IMR-90 (cell line): ENCODE measurements around the gene FBXL20. TPM values are rescaled to one million over a fixed set of nuclear protein-coding genes. Genes with fewer than 3 reads are reported as not detected.

Experiments
- ATAC-seq: fragments of 200-7000 bp; cut with Tn5 transposase; 2 replicates; pipeline ENCODE4 v1.9.1; 2020; ENCODE audit warnings: low read depth, mild to moderate bottlenecking, moderate library complexity
- BruUV-seq: library from RNA; stranded (reverse); fragments of 400-500 nt; replicated peaks from 2 replicates; lab custom pipeline; 2021; lab: Mats Ljungman, UMichigan
- CTCF ChIA-PET: fragments of 300-600 bp; formaldehyde crosslinking; extraction: SDS; loops from one replicate; lab custom pipeline; 2021; ENCODE audit warnings: antibody characterized with exemption; lab: Yijun Ruan, JAX
- POLR2A ChIA-PET: fragments of 300-600 bp; sonication (Branson Sonifier 250); formaldehyde crosslinking; loops from one replicate; lab custom pipeline; 2022; ENCODE audit warnings: antibody characterized with exemption; ENCODE audit not compliant: unreplicated experiment; lab: Charles Lee
- DNase-seq: peaks from one replicate; pipeline ENCODE4 v3.0.0; 2013
- H2AFZ ChIP-seq: replicated peaks from 2 replicates; pipeline ENCODE3; 2013; ENCODE audit warnings: low read length, mild to moderate bottlenecking; ENCODE audit not compliant: poor library complexity
- H2AK5ac ChIP-seq: 2 replicates; pipeline ENCODE4 v1.6.1; 2013; ENCODE audit warnings: low read depth, low read length, inconsistent platforms
- H2AK9ac ChIP-seq: replicated peaks from 2 replicates; pipeline ENCODE3; 2013; ENCODE audit warnings: mild to moderate bottlenecking, low read depth, low read length, moderate library complexity; ENCODE audit not compliant: poor library complexity
- H2BK120ac ChIP-seq: 2 replicates; pipeline ENCODE4 v1.6.1; 2013; ENCODE audit warnings: low read depth, low read length, inconsistent platforms
- H2BK15ac ChIP-seq: 3 replicates; pipeline ENCODE4 v1.6.1; 2013; ENCODE audit warnings: low read depth, low read length, inconsistent platforms
- H2BK20ac ChIP-seq: 2 replicates; pipeline ENCODE4 v1.6.1; 2013; ENCODE audit warnings: low read depth, mild to moderate bottlenecking, inconsistent platforms, low read length, moderate library complexity
- H2BK5ac ChIP-seq: 2 replicates; pipeline ENCODE4 v1.6.1; 2013; ENCODE audit warnings: mild to moderate bottlenecking, low read depth, low read length, inconsistent platforms; ENCODE audit not compliant: poor library complexity, severe bottlenecking
- H3K14ac ChIP-seq: replicated peaks from 2 replicates; pipeline ENCODE4 v1.6.1; 2013; ENCODE audit warnings: low read depth, low read length, inconsistent platforms
- H3K18ac ChIP-seq: 2 replicates; pipeline ENCODE4 v1.6.1; 2013; ENCODE audit warnings: low read depth, low read length, control low read depth
- H3K23ac ChIP-seq: 2 replicates; pipeline ENCODE4 v1.6.1; 2013; ENCODE audit warnings: low read depth, low read length, inconsistent platforms
- H3K27ac ChIP-seq: 2 replicates; pipeline ENCODE4 v1.5.1; 2013; ENCODE audit warnings: mild to moderate bottlenecking, control low read depth, low read length; ENCODE audit not compliant: insufficient read depth
- H3K27me3 ChIP-seq: 2 replicates; pipeline ENCODE4 v1.6.1; 2013; ENCODE audit warnings: low read length; ENCODE audit not compliant: control insufficient read depth, insufficient read depth
- H3K36me3 ChIP-seq: 2 replicates; pipeline ENCODE4 v1.6.1; 2013; ENCODE audit warnings: low read length, mixed read lengths; ENCODE audit not compliant: control insufficient read depth, insufficient read depth
- H3K4ac ChIP-seq: 2 replicates; pipeline ENCODE4 v1.6.1; 2013; ENCODE audit warnings: low read depth, low read length, inconsistent platforms
- H3K4me1 ChIP-seq: 2 replicates; pipeline ENCODE4 v1.6.1; 2013; ENCODE audit warnings: low read length, mixed read lengths; ENCODE audit not compliant: control insufficient read depth, insufficient read depth
- H3K4me2 ChIP-seq: 2 replicates; pipeline ENCODE4 v1.6.1; 2013; ENCODE audit warnings: low read depth, mild to moderate bottlenecking, control low read depth, low read length, moderate library complexity
- H3K4me3 ChIP-seq: 2 replicates; pipeline ENCODE4 v1.5.1; 2013; ENCODE audit warnings: low read depth, mild to moderate bottlenecking, control low read depth, low read length, moderate library complexity; ENCODE audit not compliant: insufficient read depth
- H3K56ac ChIP-seq: 2 replicates; pipeline ENCODE4 v1.6.1; 2013; ENCODE audit warnings: low read length, inconsistent platforms; ENCODE audit not compliant: insufficient read depth; ENCODE audit errors: extremely low read depth
- H3K79me1 ChIP-seq, 2 experiments: 2 replicates each; pipeline ENCODE4 v1.6.1; 2013; ENCODE audit warnings: low read length in 2 of 2, inconsistent platforms in 1 of 2, low read depth in 1 of 2
- H3K9ac ChIP-seq: 2 replicates; pipeline ENCODE4 v1.6.1; 2013; ENCODE audit warnings: low read depth, low read length, control low read depth
- H3K9me1 ChIP-seq: 2 replicates; pipeline ENCODE4 v1.6.1; 2013; ENCODE audit warnings: low read length, inconsistent platforms; ENCODE audit not compliant: insufficient read depth
- H3K9me3 ChIP-seq: 2 replicates; pipeline ENCODE4 v1.6.1; 2013; ENCODE audit warnings: low read length; ENCODE audit not compliant: control insufficient read depth, insufficient read depth
- H4K20me1 ChIP-seq: 2 replicates; pipeline ENCODE4 v1.6.1; 2013; ENCODE audit warnings: low read length, inconsistent platforms; ENCODE audit not compliant: insufficient read depth
- H4K5ac ChIP-seq: 2 replicates; pipeline ENCODE4 v1.6.1; 2013; ENCODE audit warnings: mild to moderate bottlenecking, low read depth, low read length, control low read depth
- H4K8ac ChIP-seq, 2 experiments: 2 replicates each; pipeline ENCODE4 v1.6.1; 2013; ENCODE audit warnings: low read depth in 2 of 2, low read length in 2 of 2, control low read depth in 1 of 2, inconsistent platforms in 1 of 2
- H4K91ac ChIP-seq: 2 replicates; pipeline ENCODE4 v1.6.1; 2013; ENCODE audit warnings: low read depth, low read length, inconsistent platforms; ENCODE audit not compliant: insufficient read depth
- BHLHE40 ChIP-seq: fragments of 150-350 bp; IDR thresholded peaks from 2 replicates; pipeline ENCODE4 v1.6.1; 2016; ENCODE audit warnings: mild to moderate bottlenecking, low read depth, low read length
- CEBPB ChIP-seq: IDR thresholded peaks from 2 replicates; pipeline ENCODE4 v1.6.1; 2012; ENCODE audit warnings: low read depth, low read length, improper control_type of control experiment
- CHD1 ChIP-seq: IDR thresholded peaks from 2 replicates; pipeline ENCODE4 v1.6.1; 2012; ENCODE audit warnings: low read depth, low read length, improper control_type of control experiment
- FOS ChIP-seq: fragments of 150-350 bp; IDR thresholded peaks from 2 replicates; pipeline ENCODE4 v1.6.1; 2016; ENCODE audit warnings: low read depth, low read length
- MAFK ChIP-seq: IDR thresholded peaks from 2 replicates; pipeline ENCODE4 v1.6.1; 2012; ENCODE audit warnings: low read depth, low read length, improper control_type of control experiment
- MAZ ChIP-seq: IDR thresholded peaks from 2 replicates; pipeline ENCODE4 v1.6.1; 2012; ENCODE audit warnings: low read depth, mild to moderate bottlenecking, low read length, improper control_type of control experiment, moderate library complexity, borderline replicate concordance
- MXI1 ChIP-seq: IDR thresholded peaks from 2 replicates; pipeline ENCODE4 v1.6.1; 2012; ENCODE audit warnings: low read depth, mild to moderate bottlenecking, low read length, moderate library complexity, borderline replicate concordance
- NFE2L2 ChIP-seq: fragments of 150-350 bp; IDR thresholded peaks from 2 replicates; pipeline ENCODE4 v1.6.1; 2016; ENCODE audit warnings: low read depth, mild to moderate bottlenecking, low read length
- POLR2A ChIP-seq: IDR thresholded peaks from 2 replicates; pipeline ENCODE4 v1.6.1; 2012; ENCODE audit warnings: mild to moderate bottlenecking, low read depth, low read length
- RAD21 ChIP-seq: IDR thresholded peaks from 2 replicates; pipeline ENCODE4 v1.6.1; 2012; ENCODE audit warnings: low read length, improper control_type of control experiment
- RCOR1 ChIP-seq: IDR thresholded peaks from 2 replicates; pipeline ENCODE4 v1.6.1; 2012; ENCODE audit warnings: mild to moderate bottlenecking, low read length, improper control_type of control experiment; ENCODE audit not compliant: insufficient replicate concordance
- RFX5 ChIP-seq: IDR thresholded peaks from 2 replicates; pipeline ENCODE4 v1.8.0; 2012; ENCODE audit warnings: low read depth, mild to moderate bottlenecking, low read length, moderate library complexity
- SMC3 ChIP-seq: fragments of 150-350 bp; IDR thresholded peaks from 2 replicates; pipeline ENCODE4 v1.6.1; 2016; ENCODE audit warnings: low read depth, mild to moderate bottlenecking, antibody characterized with exemption, low read length, moderate library complexity
- WGBS, 2 experiments: methylation state at CpG; one replicate each; pipeline versions ENCODE4 v1.1.5 to v1.1.7; 2013; ENCODE audit warnings: missing lambda C conversion rate in 2 of 2; ENCODE audit not compliant: insufficient read length in 1 of 2; ENCODE audit errors: extremely low coverage in 2 of 2; 5-methylcytosine and 5-hydroxymethylcytosine counted together
- dilution Hi-C: fragments of 300-500 bp; cut with HindIII; formaldehyde crosslinking; loops from one replicate; pipeline ENCODE4 v1.14.3; 2018; ENCODE audit warnings: low sequenced_read_pairs; ENCODE audit not compliant: unreplicated experiment
- in situ Hi-C: fragments of 300-500 bp; cut with MboI; formaldehyde crosslinking; loops from 3 replicates; pipeline ENCODE4 v1.14.3; 2019; ENCODE audit warnings: low sequenced_read_pairs, inconsistent platforms, mixed read lengths
- intact Hi-C: fragments of 100-400 bp; cut with micrococcal nuclease; formaldehyde crosslinking; loops from 2 replicates; pipeline ENCODE4 v1.10.0; 2022
- polyA plus RNA-seq, 3 experiments: library from polyadenylated mRNA; depleted of rRNA; stranded (reverse); fragments of >200 nt; gene quantifications; 2 replicates each; pipeline ENCODE4 v1.2.3, GENCODE V29; 2012; ENCODE audit warnings: low replicate concordance in 1 of 3
- total RNA-seq: library from RNA; depleted of rRNA; stranded (reverse); fragments of >200 nt; gene quantifications from 2 replicates; pipeline ENCODE4 v1.2.3, GENCODE V29; 2012
- TF ChIP-seq, protein P1 (sequence below): fragments of 150-350 bp; IDR thresholded peaks from 2 replicates; pipeline ENCODE4 v1.6.1; 2017; ENCODE audit warnings: mild to moderate bottlenecking, antibody characterized with exemption, low read length, low read depth
- TF ChIP-seq, protein P2 (sequence below): fragments of 150-350 bp; IDR thresholded peaks from 2 replicates; pipeline ENCODE4 v1.6.1; 2016; ENCODE audit warnings: low read depth, mild to moderate bottlenecking, low read length, moderate library complexity, borderline replicate concordance
- TF ChIP-seq, protein P3 (sequence below): conservative IDR thresholded peaks from 2 replicates; pipeline ENCODE4 v1.5.1; 2012; ENCODE audit warnings: mild to moderate bottlenecking, low read depth, low read length, improper control_type of control experiment

FBXL20 gene
- total and polyA plus RNA-seq, 2 of the 4 experiments (the other 2 are of a cell fraction) = 4.1 to 13.8 TPM

DNA sequence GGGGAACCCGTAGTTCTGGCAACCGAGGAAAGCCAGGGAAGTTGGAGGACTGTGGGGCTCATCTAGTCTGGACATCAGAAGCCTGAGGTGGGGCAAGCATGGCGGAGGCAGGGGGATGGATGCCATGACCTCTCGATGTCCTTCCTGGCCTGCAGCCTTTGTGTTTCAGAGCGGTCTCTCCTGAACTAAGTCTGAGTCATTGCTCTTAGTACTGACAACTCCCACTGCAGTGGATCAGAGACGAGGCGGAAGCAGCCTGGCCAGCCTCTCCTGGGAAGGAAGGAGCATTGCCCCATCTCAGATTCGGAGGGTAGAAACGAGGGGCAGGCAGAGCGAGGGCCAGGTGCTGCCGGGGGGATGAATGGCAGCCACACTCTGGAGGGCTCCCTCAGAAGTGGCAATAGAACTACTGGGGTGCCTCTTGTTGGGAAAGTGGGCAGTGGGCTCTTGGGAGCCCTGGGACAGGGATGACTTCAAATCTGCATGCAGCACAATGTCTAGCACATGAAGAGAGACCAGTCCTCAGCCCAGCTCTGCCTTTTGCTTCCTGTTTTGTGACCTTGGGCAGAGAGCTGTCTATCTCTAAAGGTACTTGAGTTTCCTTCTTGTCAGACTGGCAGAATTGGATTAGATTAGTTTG is 172.0 kb downstream of the FBXL20 start:
- no peak overlapping the region for H2BK15ac ChIP-seq
- H3K36me3 ChIP-seq = no peaks in the 10 kb centered on the region
- no peak overlapping the region for H3K4ac ChIP-seq
- no peak overlapping the region for H2BK20ac ChIP-seq
- POLR2A ChIA-PET = no interaction called here
- H3K4me2 ChIP-seq = no peak overlapping the region
- peak overlapping the region; percentile 3 for H2AFZ ChIP-seq
- CTCF ChIA-PET = no interaction called here
- H2AK5ac ChIP-seq = no peak overlapping the region
- H4K20me1 ChIP-seq = no peaks in the 10 kb centered on the region
- H3K14ac ChIP-seq = no peak overlapping the region
- ATAC-seq = no peak
- peak; percentile 37 for DNase-seq
- no peaks in the 10 kb centered on the region for H3K79me1 ChIP-seq
- no peak overlapping the region for H3K23ac ChIP-seq
- no peak overlapping the region for H4K8ac ChIP-seq
- intact Hi-C loops (no loop called here), in situ Hi-C loops (no loop called here), dilution Hi-C loops (no loop called here)
- no peak overlapping the region for H3K56ac ChIP-seq
- no peak overlapping the region for H3K9ac ChIP-seq
- no TSS peak for BruUV-seq
- no peak overlapping the region for H3K27ac ChIP-seq
- TF ChIP-seq RAD21 = no peak
- TF ChIP-seq, protein P1, sequence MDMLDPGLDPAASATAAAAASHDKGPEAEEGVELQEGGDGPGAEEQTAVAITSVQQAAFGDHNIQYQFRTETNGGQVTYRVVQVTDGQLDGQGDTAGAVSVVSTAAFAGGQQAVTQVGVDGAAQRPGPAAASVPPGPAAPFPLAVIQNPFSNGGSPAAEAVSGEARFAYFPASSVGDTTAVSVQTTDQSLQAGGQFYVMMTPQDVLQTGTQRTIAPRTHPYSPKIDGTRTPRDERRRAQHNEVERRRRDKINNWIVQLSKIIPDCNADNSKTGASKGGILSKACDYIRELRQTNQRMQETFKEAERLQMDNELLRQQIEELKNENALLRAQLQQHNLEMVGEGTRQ = no peak
- TF ChIP-seq RFX5 = no peak
- no peak for TF ChIP-seq SMC3
- no peak for TF ChIP-seq CHD1
- no peak for TF ChIP-seq POLR2A
- TF ChIP-seq FOS = no peak
- TF ChIP-seq MAZ = no peak
- TF ChIP-seq, protein P2, sequence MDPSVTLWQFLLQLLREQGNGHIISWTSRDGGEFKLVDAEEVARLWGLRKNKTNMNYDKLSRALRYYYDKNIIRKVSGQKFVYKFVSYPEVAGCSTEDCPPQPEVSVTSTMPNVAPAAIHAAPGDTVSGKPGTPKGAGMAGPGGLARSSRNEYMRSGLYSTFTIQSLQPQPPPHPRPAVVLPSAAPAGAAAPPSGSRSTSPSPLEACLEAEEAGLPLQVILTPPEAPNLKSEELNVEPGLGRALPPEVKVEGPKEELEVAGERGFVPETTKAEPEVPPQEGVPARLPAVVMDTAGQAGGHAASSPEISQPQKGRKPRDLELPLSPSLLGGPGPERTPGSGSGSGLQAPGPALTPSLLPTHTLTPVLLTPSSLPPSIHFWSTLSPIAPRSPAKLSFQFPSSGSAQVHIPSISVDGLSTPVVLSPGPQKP = no peak
- TF ChIP-seq NFE2L2 = no peak
- no peak for TF ChIP-seq CEBPB
- no peak for TF ChIP-seq MXI1
- TF ChIP-seq MAFK = no peak
- no peak for TF ChIP-seq RCOR1
- no peak for TF ChIP-seq BHLHE40
- TF ChIP-seq, protein P3, sequence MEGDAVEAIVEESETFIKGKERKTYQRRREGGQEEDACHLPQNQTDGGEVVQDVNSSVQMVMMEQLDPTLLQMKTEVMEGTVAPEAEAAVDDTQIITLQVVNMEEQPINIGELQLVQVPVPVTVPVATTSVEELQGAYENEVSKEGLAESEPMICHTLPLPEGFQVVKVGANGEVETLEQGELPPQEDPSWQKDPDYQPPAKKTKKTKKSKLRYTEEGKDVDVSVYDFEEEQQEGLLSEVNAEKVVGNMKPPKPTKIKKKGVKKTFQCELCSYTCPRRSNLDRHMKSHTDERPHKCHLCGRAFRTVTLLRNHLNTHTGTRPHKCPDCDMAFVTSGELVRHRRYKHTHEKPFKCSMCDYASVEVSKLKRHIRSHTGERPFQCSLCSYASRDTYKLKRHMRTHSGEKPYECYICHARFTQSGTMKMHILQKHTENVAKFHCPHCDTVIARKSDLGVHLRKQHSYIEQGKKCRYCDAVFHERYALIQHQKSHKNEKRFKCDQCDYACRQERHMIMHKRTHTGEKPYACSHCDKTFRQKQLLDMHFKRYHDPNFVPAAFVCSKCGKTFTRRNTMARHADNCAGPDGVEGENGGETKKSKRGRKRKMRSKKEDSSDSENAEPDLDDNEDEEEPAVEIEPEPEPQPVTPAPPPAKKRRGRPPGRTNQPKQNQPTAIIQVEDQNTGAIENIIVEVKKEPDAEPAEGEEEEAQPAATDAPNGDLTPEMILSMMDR = no peak
- H3K18ac ChIP-seq = no peak overlapping the region
- peak overlapping the region; percentile 23 for H2AK9ac ChIP-seq
- peaks cover 30% of the 10 kb centered on the region for H3K27me3 ChIP-seq
- H4K91ac ChIP-seq = no peak overlapping the region
- H3K9me3 ChIP-seq = no peaks in the 10 kb centered on the region
- WGBS, 2 experiments = 61% methylated on average over 4 of the region's 11 CpGs; no CpG with 5 or more reads in 1 of the 2 experiments
- H3K4me3 ChIP-seq = no peak overlapping the region
- no peaks in the 10 kb centered on the region for H3K9me1 ChIP-seq
- peaks cover 8% of the 10 kb centered on the region for H3K4me1 ChIP-seq
- no peak overlapping the region for H2BK120ac ChIP-seq
- no peak overlapping the region for H4K5ac ChIP-seq
- no peak overlapping the region for H2BK5ac ChIP-seq
